GM21381 (cell line): ENCODE results near the gene PXK.

Experiments
- ATAC-seq: cut with Tn5 transposase; IDR thresholded peaks from one replicate; pipeline ENCODE4 v1.9.1; 2021; ENCODE audit warnings: mild to moderate bottlenecking, moderate library complexity; ENCODE audit not compliant: unreplicated experiment

Gene PXK

DNA sequence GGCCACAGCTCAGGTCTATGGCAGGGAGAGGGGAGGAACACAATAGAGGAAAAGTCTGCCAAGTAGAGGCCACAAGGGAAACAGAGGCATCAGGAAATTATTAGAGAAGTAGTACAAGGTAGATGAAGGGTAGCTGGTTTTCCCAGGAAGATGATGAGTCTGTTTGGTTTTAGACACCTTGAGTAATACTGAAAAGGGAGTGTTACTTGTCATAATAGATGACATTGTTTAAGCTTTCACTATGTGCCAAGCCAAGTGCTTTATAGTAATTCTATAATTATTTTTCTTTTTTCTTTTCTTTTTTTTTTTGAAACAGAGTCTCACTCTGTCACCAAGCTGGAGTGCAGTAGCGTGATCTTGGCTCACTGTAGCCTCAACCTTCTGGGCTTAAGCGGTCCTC, 13.7 kb downstream of the PXK start:
- no peak for ATAC-seq

DNA sequence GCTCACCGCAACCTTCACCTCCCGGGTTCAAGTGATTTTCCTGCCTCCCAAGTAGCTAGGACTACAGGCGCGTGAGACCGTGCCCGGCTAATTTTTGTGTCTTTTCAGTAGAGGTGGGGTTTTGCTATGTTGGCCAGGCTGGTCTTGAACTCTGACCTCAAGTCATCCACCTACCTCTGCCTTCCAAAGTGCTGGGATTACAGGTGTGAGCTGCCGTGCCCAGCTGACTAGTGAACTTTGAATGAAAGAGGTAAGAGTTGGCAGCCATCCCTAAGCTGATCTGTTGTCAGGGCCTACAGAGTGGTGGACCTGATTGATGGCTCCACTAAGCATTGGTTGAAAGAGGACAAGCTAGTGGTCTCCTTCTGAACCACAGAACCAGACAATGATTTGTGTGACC, 15.3 kb downstream of the PXK start:
- ATAC-seq, result no peak

DNA sequence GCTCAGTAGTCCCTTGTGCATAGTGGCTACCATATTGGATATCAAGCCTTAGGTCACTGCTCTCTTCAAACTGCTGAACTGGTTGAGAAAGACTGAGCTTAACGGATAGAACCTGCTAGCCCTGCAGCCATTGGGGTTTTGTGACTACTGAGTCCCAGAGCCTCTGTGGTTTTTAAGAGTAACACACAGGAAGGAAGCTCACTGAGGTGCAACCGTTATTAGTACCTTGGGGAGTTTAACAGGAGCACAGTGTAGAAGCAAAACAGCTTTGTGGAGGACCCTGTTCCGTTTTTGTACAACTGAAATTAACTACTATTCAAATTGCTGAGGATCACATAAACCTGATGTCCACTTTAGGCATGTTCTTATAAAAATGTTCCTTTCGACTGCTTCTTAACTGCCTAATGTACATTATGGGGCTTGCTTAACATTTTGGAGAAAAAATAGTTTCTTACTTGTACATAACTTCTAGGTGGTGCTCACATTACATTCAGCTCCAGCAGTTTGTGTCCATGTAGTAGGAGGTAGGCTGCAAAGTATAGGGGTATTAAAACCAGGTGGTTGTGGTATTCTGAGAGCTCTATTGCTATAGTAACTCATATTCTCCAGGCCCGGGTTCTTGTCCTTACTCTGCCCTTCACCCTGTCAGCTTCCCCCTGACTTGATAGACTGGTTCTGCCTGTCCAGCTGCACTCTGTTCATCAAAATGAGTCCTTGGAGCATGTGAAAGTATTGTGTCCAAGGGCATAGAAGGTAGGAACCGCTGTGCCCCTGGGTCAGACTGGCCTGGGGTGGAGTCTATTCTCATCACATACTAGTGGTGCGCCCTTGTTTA, 17.3 kb downstream of the PXK start:
- peak; percentile 83 for ATAC-seq

DNA sequence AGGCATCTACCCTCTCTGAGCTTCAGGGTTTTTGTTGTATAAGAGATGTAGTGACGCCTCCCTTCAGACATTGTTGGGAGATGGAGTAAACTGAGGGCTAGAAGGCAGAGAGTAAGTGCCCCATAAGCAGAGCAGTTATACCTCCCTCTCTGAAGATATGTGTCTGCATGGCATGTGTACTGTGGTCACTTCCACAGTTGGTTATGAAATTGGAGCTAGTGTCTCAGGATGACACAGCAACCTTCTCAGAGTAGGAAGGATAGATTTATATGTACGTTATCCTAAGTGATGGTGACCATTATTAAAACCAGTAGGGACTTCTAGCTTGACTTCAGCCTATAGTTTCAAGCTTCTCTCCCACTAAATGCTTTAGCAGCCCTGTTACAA, 17.9 kb downstream of the PXK start:
- ATAC-seq, result no peak

DNA sequence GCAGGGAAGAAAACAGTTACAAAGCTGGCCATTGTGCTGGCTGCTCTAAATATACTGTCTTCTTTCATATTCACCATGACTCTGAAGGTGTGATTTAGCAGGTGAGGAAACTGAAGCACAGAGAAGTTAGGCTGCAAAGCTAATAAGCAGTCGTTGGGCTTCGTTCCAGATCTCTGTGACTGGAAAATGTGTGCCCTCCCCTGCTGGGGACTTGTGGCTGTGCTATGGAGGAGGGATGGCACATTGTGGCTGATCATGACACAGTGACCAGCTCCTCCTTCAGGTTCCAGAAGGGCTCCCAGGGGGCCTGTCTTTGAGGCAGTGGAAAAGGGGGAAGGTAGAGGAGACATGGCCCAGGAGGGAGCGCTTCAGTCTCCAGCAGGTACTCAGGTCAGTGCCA, 19.2 kb downstream of the PXK start:
- no peak for ATAC-seq

DNA sequence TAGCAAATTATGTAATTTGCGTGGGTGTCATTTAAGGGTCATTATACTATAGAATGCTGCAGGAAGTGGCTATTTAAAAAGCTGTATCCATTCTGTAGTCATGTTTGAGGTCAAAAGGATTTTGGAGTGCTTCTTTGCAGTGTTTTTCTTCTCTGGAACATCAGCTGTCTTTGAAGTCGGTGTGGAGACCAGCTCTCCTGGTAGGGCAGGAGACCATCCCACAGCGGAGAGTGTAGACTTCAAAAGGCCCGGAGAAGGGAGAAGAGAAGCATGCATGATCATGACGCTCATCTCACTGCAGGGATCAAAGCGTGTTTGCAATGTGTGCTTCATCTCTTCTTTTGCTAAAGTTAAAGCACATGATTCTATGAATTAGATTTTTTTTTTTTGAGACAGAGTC, 19.9 kb downstream of the PXK start:
- ATAC-seq, result no peak

DNA sequence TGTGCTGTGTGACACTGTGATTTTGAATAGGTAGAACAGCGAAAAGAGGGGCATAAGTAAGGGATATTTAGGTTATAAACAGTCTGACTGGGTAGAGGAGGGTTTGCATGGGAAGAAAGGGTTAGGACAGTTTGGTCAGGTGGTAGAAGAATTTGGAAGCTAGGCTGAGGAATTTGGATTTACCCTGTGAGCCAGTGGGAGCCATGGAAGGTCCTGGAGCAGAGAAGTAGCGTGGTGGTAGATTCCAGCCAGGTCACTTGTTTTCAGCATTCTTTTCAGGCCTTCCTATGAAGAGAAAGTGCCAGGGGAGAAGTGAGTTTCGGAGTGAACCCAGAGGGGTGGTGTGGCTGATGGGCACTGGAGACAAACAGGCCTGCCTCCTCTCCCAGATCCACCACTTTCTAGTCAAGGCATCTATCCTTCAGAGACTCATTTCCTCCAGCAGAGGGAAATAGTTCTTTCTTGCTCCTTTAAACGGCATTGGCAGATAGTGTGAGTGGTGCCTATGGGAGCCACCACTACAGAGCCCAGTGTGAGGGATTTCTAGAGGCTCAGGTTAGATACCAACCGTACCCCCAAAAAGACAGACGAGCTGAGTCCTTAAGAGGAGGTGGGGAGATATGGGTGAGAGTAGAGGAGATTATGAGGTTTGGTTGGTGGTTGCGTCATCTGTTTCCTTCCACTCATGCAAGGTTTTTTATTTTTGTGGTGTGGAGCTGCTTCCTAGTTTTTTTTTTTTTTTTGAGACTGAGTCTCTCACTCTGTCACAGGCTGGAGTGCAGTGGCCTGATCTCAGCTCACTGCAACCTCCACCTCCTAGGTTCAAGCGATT, 21.2 kb downstream of the PXK start:
- ATAC-seq, result no peak

DNA sequence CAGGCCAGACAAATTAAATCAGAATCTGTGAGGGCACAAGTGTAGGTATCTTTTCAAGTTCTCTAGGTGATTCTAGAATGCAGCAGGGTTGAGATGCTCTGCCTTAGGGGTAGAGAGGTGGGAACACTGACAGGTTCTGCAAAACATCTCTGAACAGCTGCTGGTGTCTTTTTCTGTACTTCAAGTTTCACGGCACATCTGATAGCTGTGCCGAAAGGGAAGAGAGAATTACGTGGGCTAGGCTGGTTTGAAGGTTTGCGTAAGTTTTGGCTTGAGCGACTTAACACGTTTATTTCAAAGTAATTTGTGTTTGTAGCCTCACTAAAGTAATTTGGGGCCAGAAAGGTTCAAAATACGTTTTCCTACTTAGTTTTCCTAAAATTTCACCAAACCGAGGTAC, 22.5 kb downstream of the PXK start:
- ATAC-seq, result peak; percentile 48

DNA sequence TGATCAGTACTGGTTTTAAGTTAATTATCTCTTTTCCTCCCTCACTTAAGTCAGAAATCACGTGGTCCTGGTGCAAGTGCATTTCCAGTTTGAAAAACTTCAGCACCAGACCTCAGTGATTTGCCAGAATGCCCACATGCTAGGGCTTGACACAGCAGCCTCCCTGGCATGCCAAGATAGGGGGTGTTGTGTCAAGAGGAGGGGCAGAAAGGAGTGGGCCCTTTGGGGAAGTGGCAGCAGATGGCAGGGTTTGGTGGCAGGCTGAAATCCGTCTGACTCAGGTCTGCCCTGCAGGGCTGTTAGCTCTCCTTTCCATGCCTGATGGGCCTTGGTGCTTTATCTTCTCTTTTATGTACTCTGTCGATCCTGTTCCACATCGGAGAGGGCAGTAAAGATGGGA, 23.4 kb downstream of the PXK start:
- no peak for ATAC-seq

DNA sequence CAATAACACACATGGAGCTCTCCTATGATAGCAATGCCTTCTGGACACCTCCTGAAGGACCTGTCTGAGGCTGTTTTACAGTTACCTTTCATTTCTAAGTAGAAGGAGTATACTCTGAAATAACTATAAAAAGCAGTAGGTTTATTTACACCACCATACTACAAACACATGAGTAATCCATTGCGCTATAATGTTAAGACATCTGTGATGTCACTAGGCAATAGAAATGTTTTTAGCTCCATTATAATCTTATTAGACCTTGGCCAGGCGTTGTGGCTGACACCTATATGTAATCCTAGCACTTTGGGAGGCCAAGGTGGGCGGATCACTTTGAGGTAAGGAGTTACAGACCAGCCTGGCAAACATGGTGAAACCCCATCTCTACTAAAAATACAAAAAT, 24.7 kb downstream of the PXK start:
- ATAC-seq, result no peak

DNA sequence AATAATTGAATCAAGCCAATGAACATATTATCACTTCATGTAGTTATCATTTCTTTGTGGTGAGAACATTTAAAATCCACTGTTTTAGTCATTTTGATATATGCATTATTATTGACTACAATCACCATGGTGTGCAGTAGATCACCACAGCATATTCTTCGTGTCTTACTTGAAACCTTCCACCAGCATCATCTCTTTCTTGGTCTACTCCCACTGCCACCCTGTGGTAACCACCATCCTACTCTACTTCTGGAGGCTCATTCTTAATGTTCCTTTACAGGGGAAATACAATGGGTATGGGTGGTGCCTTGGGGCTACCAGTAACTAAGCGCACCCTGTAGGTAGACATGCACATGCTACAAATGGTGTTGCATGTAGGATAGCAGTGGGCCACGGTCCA, 25.4 kb downstream of the PXK start:
- ATAC-seq, result no peak

DNA sequence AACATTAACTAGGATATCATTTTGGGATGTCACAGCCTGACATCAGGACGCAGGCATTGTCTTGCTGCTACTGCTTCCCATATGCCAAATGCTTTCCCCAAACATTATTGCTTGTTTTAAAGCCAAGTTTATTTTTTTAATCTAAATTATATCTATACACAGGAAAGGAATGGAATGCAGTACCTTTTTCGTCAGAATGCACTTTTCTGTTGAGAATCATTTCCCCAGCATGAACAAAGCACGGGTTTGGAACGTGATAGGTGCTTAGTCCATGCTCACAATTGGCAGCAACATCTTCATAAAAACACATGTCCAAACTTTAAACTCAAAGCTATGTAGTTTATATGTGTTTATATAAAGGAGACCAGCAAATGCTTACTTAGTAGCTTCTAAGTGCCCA, 26.1 kb downstream of the PXK start:
- no peak for ATAC-seq

DNA sequence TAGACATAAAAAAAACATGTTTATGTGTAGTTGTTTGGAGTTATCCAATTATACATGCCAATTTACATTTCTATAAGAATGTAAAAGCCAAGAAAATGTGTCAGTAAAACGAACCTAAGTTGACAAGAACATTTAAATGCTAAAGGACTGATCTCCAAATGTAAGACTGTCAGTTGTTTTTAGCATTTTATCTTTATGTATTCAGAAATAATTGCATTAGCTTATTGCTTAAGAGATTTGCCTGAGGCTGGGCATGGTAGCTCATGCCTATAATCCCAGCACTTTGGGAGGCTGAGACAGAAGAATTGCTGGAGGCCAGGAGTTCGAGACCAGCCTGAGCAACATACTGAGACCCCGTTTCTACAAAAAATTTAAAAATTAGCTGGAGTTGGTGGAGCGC, 26.9 kb downstream of the PXK start:
- no peak for ATAC-seq

DNA sequence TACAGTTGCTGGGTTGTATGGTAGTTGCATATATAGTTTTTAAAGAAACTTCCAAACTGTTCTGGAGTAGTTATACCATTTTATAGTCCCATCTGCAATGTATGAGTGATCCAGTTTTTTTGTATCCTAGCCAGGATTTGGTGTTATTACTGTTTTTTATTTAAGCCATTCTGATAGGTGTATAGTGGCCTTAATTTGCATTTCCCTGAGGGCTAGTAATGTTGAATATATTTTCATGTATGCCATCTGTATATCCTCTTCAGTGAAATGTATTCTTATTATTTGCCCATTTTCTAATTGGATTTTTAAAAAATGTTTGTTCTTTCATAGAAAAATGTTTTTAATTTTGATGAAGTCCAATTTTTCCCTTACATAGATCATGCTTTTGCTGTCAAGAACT, 29.2 kb downstream of the PXK start:
- ATAC-seq, result no peak

DNA sequence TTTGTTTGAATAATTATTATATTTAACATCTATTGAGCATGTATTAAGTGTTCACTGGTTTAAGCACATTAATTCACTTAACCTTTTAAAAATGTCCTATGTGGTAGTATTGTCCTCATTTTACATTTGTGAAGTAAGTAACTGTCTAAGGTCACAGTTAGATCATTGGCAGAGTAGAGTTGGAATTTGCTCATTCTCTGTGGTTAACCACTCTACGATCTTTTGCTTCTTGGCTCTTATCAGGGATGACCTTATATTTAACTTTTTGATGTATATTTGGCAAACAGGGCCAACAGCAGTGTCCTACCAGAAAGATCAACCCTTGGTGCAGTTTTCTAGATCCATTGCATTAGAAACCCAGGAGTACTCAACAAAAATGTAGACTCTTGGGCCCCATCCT, 34.0 kb downstream of the PXK start:
- ATAC-seq, result no peak

DNA sequence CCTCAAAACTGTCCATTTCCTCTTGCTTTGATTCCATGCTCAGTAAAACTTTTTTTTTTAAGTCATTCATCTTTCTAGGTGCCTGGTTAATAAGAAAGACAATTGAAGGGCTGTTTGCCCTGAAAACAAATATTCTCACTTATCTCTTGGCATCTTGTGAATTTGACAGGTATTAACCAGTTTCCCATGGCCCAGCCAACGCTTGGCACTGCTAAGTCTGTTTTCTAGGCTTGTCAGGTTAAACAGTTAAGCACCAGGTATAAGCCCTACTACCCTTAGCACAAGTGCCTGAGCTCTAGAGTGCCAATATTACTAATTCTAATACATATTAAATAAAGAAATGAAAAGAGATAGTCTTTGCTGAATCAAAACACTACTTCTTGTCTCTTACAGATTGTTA, 36.3 kb downstream of the PXK start:
- no peak for ATAC-seq

DNA sequence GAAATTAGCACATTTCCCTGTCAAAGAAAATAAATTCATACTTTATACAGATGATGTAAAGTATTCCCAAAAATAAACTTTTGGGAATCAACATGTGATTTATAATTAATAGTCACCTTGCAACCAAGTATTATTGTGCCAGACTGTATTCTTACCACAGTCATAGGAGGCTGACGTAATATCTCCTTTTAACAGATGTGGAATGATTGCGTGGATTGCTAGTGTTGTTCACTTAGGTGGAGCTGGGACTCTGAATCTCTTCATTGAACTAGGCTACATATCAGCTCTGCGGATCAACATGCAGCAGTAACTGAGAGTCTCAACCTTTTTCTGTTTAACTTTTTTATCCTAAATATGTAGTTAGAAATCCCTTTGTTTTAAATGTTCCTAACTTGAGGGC, 37.2 kb downstream of the PXK start:
- ATAC-seq, result no peak

DNA sequence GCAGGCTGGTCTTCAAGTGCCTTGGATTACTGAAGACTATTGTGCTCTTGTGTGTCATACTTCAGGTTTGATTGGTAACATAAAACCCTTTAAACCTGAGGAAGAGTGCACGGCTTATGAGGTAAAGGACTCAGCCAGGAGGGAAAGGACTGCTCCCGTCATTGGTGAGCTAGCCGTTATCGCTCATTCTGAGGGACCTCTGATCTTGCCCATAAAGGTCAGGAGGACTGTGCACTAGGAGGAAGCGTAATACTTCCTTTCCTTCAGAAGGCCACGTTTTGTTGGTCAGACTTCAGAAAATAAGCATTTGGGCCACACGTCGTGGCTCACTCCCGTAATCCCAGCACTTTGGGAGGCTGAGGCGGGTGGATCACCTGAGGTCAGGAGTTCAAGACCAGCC, 37.7 kb downstream of the PXK start:
- ATAC-seq, result no peak

DNA sequence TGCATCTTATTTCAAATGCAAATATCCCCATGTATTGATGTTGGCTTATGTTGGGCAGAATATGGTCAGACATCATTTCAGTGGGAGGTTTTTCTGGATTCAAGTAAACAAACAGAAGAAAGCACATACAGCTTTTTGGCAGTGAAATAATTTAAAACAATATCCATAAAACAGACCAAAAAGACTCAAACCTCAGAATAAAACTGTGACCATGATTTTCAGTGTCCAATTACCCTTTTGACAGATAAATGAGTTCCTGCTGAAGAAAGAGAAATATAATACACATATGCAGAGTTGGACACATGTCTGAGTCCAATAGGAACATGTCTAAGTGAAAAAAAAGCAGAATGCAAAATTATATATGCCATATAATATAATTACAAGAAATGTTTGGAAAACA, 39.1 kb downstream of the PXK start:
- no peak for ATAC-seq

DNA sequence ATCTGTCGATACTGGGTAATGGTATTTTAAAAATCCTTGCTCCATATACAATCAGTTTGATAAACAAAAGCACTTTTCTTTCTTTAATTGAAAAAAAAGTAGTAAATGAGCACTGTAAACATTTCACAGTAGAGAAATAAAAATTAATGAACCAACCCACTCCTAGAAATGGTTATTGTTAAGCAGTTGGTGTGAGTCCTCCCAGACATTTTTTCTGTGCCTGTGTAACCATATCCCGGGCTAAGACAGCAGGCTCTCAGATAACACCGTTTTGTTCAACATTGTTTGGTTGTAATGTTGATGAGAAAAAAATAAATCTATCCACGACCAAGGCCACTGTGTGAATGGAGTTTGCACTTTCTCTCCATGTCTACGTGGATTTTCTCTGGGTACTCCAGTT, 42.6 kb downstream of the PXK start:
- ATAC-seq, result no peak

DNA sequence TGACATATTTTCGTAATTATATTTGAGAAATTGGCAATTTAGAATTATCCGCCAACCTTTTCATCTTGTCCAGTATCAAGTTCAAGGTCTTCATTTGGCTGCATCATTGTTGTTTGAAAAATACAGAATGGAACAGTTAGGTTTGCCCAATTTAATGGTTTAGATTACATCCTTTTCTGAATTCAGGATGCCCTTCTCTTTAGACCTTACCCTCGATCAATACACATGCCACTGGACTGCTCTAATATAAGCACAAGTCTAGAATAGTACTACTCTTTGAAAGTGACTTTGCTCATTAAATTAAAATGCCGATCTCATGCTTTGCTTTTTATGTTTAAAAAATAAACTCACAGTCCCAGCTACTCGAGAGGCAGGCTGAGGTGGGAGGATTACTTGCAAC, 44.5 kb downstream of the PXK start:
- no peak for ATAC-seq

DNA sequence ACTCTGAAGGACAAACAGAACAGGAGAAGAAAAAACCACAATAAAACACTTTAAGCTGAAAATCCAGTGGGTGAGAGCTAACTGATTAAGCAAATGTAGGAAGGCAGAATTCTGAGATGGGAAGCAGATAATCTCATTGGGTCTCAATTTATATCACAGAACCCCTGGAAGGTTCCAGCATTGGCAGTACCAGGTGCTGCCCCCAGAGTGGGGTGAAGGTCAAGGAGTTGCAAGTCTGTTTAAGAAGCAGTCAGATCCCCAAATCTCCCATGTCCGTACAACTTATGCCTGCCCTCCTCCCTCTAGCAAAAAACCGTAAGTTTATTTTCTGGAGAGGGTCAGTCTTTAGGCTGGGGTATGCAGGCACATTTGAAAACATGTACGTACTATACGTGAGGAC, 45.1 kb downstream of the PXK start:
- ATAC-seq, result no peak
